SK-N-DZ (cell line): ENCODE data around the gene ZSWIM4.
A peak's percentile ranks its signal among the peaks of the same experiment; 100 is the strongest.

ENCODE experiments used
- DNase-seq: peaks from one replicate; pipeline ENCODE4 v3.0.0-alpha.2; 2015; ENCODE audit warnings: low spot score

The ZSWIM4 gene

DNA sequence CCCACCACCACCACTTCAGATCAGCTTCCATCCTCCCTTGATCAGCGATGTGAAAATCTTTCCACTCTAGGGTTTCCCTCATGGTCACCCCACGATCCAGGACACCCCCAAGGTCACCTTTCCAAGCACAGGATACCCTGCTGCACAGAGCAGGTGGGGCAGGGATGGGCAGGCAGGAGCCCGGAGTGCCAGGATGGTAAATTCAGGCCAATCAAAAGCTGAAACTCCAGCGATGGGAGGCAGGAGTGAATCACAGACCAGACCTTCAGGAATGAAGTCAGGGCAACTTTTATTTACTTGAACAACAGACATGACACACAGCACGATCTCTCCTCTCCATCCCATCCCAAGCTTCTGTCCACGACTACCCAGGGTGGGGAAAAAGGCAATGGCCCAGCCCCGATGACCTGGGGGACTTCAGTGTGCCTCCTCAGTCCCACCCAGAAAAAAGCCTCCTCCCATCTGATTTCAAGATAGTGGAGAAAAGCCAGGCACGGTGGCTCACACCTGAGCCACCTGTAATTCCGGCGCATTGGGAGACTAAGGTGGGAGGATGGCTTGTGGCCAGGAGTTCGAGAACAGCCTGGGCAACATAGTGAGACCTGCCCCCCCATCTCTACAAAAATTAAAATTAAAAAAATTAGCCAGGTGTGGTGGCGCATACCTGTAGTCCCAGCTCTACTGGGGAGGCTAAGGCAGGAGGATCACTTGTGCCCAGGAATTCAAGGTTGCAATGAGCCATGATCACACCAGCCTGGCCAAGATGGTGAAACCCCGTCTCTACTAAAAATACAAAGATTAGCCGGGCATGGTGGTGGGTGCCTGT is 39.2 kb downstream of the ZSWIM4 start:
- DNase-seq, result no peak

- no peak for DNase-seq
These were observed 40.8 kb downstream of the ZSWIM4 start for GRCh38 chr19:13835791-13836723.

DNA sequence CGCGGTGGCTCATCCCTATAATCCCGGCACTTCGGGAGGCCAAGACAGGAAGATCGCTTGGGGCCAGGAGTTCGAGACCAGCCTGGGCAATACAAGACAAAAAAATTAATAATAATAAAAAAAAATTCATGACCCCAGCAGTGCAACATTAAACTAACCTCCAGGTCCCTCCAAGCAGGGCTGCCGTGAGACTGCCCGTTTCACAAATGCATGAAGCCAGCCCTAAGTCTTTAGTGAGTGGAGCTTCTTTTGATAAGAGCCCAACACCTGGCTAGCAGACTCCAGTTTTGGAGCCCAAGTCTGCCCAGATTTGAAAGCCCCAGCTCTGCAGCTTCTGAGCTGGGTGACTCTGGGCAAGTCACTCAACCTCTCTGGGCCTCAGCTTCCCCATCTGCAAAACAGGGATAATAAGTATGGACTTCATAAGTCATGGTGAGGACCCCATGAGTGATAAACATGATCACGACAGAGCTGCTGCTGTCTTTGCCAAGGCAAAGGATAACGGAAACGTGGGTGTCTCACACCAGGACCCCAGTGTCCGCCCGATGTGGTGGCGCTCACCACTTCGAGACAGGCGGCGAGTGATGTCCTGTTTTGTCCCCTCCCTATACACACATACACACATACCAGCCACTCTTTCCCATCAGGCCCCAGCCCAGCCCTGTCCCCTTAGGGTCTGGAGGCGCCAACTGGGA is 43.3 kb downstream of the ZSWIM4 start:
- DNase-seq, result no peak

GRCh38 chr19:13839130-13839937 is 44.1 kb downstream of the ZSWIM4 start:
- DNase-seq, result peak; percentile 84

GRCh38 chr19:13839938-13840304 is 44.7 kb downstream of the ZSWIM4 start:
- no peak for DNase-seq

- DNase-seq, result no peak
These were observed 45.3 kb downstream of the ZSWIM4 start for GRCh38 chr19:13840305-13841085.

DNA sequence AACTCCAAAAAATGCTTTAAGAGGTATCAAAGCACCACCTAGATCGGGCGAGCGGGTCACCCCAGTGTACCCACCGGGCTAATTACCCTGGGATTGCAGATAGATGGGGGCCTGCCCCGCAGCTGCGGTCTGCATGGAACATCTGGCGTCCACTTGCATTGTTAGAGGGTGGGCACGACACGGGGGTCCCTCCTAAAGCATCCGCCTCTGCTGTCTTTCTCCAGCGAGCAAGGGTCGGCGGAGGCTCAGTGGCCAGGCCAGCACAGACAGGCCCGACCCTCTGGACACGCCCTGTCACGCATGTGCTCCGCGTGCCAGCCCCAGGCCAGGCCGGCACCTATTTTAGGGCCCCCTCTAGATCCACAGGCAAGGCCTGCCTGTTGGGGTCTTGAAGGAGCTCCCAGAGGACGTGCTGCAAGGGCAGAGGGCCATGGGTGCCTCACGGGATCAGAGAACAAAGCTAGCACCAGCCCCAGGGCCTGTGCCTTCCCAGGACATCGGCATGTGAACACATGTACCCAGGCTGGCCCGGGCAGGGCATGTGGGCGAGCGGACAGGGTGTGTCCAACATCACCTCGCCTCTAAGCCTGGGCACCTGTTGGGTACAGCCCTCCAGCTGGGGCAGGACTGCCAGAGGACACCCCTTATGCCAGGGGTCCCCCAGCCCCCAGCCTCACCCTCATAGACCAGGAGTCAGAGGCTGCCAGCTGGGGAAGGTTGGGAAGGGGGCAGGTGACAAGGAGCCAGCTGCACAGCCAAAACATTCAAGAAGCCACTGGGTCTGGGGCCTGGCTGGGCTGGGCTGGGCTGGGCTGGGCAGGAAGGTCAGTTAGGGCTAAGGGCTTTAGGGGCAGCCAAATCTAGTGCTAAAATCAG is 46.1 kb downstream of the ZSWIM4 start:
- no peak for DNase-seq

DNA sequence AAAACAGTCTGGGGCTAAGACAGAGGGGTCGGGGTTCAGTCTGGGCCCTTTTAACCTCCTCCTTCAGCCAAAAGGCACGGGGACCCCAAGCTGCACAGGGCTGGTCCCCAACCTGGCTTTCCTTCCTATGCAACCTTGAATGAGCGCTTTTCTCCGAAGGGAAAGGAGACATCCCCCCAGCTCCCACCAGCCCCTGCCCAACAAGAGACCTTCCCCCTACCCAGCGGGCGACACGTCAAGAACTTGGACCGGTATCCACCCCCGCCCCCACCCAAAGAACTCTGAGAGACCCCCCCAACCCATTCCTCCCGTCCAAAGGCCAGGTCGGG is 46.7 kb downstream of the ZSWIM4 start:
- no peak for DNase-seq

- peak; percentile 41 for DNase-seq
These were observed 47.3 kb downstream of the ZSWIM4 start for GRCh38 chr19:13842291-13843103.

- DNase-seq, result peak; percentile 56
These were observed 48.1 kb downstream of the ZSWIM4 start for GRCh38 chr19:13843104-13843921.

GRCh38 chr19:13844130-13844631 is 48.9 kb downstream of the ZSWIM4 start:
- no peak for DNase-seq

DNA sequence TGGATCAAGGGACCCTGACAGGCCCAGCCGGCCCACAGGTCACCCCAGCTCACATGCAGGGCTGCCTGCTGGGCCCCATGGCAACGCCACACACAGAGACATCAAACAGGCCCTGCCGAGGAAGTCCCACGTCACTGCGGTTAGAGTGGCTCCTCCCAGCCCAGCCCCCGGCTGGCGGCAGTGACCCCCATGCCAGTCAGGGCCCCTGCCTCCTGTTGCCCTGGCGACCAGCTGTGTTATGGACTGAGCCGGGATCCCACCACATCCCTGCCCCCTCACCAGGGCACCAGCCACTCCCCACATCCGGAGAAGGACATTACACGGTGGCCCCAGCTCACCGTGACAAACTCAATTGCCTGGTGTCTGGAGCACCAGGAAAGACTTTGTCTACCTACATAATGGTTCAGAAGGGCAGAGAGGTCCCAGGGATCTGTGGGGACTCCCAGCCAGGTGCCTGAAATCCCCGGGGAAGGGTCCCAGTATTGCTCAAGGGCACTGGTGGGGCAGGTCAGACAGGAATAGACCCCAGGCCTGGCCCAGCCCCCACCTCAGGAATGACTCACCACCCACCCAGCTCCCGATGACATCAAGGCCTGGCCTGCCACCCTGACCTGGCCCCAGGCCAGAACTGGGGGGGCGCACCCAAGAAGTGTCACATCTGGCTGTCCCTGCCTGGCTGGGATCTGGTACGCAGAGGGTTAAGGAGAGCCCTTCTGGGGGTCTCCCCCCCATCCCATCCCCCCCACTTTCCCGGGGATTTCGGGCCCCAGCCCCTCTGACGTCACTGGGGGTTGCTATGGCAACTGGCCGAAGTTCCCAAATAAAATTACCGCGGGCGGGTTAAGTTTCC is 51.5 kb downstream of the ZSWIM4 start:
- peak; percentile 89 for DNase-seq

- peak; percentile 82 for DNase-seq
These were observed 52.4 kb downstream of the ZSWIM4 start for GRCh38 chr19:13847407-13848339.

- no peak for DNase-seq
These were observed 53.1 kb downstream of the ZSWIM4 start for GRCh38 chr19:13848340-13848677.
